Measurements from ENCODE around the gene ABCC10.

Gene ABCC10

GRCh38 chr6:43436577-43437282, 9.4 kb downstream of the ABCC10 start:
- H3K36me3 ChIP-seq (ENCODE audit: insufficient read depth, low read length) = no peaks in the 10 kb centered on the region
- H3K9ac ChIP-seq (ENCODE audit: low read depth, low read length, poor library complexity, severe bottlenecking) = no peak overlapping the region

GRCh38 chr6:43437700-43438099, 10.4 kb downstream of the ABCC10 start:
- Histone ChIP-seq H4K20me1 (ENCODE audit: insufficient read depth, low read length, poor library complexity, severe bottlenecking) (no peaks in the 10 kb centered on the region), H3K27me3 (ENCODE audit: insufficient read depth, low read length, poor library complexity, severe bottlenecking) (no peaks in the 10 kb centered on the region), H3K9ac (ENCODE audit: low read depth, low read length, poor library complexity, severe bottlenecking) (no peak overlapping the region), H3K9me3 (ENCODE audit: insufficient read depth, low read depth, low read length) (no peaks in the 10 kb centered on the region), H3K79me2 (ENCODE audit: insufficient read depth, low read length) (no peaks in the 10 kb centered on the region), H3K4me1 (ENCODE audit: insufficient read depth, low read length, poor library complexity, severe bottlenecking) (no peaks in the 10 kb centered on the region), H3K4me2 (ENCODE audit: low read depth, low read length, poor library complexity, severe bottlenecking) (no peak overlapping the region), H3K9me2 (replicated peaks; ENCODE audit: low read depth, low read length) (no peaks in the 10 kb centered on the region), H3K4me3 (ENCODE audit: low read length, poor library complexity, severe bottlenecking) (no peak overlapping the region), H2AFZ (ENCODE audit: low read length) (no peak overlapping the region), H3K36me3 (ENCODE audit: insufficient read depth, low read length) (no peaks in the 10 kb centered on the region), H3F3A (ENCODE audit: low read depth) (no peaks in the 10 kb centered on the region)
- TF ChIP-seq EZH2phosphoT487 (IDR thresholded peaks at IDR 0.05; ENCODE audit: borderline replicate concordance) (no peak), CTCF (conservative IDR thresholded peaks at IDR 0.05; ENCODE audit: low read length) (no peak)

More at GRCh38 chr6:43436577-43437282, 9.4 kb downstream of the ABCC10 start:
- Histone ChIP-seq H3K27me3 (ENCODE audit: insufficient read depth, low read length, poor library complexity, severe bottlenecking) (no peaks in the 10 kb centered on the region), H2AFZ (ENCODE audit: low read length) (no peak overlapping the region), H3K9me2 (replicated peaks; ENCODE audit: low read depth, low read length) (no peaks in the 10 kb centered on the region), H4K20me1 (ENCODE audit: insufficient read depth, low read length, poor library complexity, severe bottlenecking) (no peaks in the 10 kb centered on the region), H3K4me1 (ENCODE audit: insufficient read depth, low read length, poor library complexity, severe bottlenecking) (no peaks in the 10 kb centered on the region), H3F3A (ENCODE audit: low read depth) (no peaks in the 10 kb centered on the region), H3K9me3 (ENCODE audit: insufficient read depth, low read depth, low read length) (no peaks in the 10 kb centered on the region), H3K4me2 (ENCODE audit: low read depth, low read length, poor library complexity, severe bottlenecking) (no peak overlapping the region), H3K79me2 (ENCODE audit: insufficient read depth, low read length) (no peaks in the 10 kb centered on the region), H3K4me3 (ENCODE audit: low read length, poor library complexity, severe bottlenecking) (no peak overlapping the region)
- TF ChIP-seq CTCF (conservative IDR thresholded peaks at IDR 0.05; ENCODE audit: low read length) (no peak), EZH2phosphoT487 (IDR thresholded peaks at IDR 0.05; ENCODE audit: borderline replicate concordance) (no peak)

DNA sequence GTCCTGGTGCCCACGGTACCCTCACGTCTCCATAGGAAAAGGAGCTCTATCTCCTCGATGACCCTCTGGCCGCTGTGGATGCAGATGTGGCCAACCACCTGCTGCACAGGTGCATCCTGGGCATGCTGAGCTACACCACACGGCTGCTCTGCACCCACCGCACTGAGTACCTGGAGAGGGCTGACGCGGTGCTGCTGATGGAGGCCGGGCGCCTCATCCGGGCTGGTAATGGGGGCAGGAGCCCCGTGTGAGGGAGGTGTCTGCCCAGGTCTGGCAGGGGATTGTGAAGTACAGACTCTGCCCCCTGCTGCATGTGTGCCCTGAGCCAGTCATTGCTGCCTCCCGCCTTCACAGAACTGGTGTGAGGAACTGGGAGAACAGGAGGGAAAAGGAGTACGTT, 15.6 kb downstream of the ABCC10 start:
- Histone ChIP-seq H3K4me3 (ENCODE audit: low read length, poor library complexity, severe bottlenecking) (no peak overlapping the region), H2AFZ (ENCODE audit: low read length) (no peak overlapping the region), H4K20me1 (ENCODE audit: insufficient read depth, low read length, poor library complexity, severe bottlenecking) (no peaks in the 10 kb centered on the region), H3K27me3 (ENCODE audit: insufficient read depth, low read length, poor library complexity, severe bottlenecking) (no peaks in the 10 kb centered on the region), H3K79me2 (ENCODE audit: insufficient read depth, low read length) (no peaks in the 10 kb centered on the region), H3K36me3 (ENCODE audit: insufficient read depth, low read length) (no peaks in the 10 kb centered on the region), H3K4me2 (ENCODE audit: low read depth, low read length, poor library complexity, severe bottlenecking) (no peak overlapping the region), H3K9ac (ENCODE audit: low read depth, low read length, poor library complexity, severe bottlenecking) (no peak overlapping the region), H3K4me1 (ENCODE audit: insufficient read depth, low read length, poor library complexity, severe bottlenecking) (no peaks in the 10 kb centered on the region), H3K9me2 (replicated peaks; ENCODE audit: low read depth, low read length) (no peaks in the 10 kb centered on the region), H3K9me3 (ENCODE audit: insufficient read depth, low read depth, low read length) (no peaks in the 10 kb centered on the region), H3F3A (ENCODE audit: low read depth) (no peaks in the 10 kb centered on the region)
- TF ChIP-seq CTCF (conservative IDR thresholded peaks at IDR 0.05; ENCODE audit: low read length) (no peak), EZH2phosphoT487 (IDR thresholded peaks at IDR 0.05; ENCODE audit: borderline replicate concordance) (no peak)
